Measurements from ENCODE around the gene HSD11B2.
A peak's percentile ranks its signal among the peaks of the same experiment; 100 is the strongest.

The HSD11B2 gene

DNA sequence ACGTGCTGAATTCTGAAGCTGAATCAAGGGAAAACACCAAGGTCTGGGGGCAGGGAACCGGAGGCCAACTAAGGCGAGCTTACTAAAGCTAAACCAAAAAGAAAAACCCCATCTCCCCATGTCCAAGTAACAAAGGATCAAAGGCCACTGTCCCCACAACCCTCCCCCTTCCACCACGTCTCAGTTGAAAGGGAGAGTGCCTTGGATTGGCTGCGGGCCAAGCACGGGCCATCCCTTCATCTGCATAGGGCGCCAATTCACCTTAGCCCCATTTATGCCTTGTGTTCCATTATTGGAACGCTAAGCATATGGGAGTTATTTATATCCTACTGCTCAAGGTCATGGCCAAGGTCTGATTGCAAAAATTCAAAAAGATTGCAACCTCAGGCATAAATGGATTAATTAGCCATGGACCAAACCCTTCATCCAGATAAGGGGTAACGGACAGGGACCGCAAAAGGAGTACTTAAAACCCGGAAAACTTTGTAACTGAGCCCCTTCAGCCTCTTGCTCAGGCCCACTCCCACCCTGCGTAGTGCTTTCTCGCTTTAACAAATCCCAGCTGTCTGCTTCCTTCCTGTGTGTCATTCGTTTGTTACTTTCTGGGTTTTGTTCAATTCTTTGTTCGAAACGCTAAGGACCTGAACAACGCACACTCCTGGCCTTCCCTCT is 50.8 kb downstream of the HSD11B2 start:
- peak; percentile 41 for DNase-seq

DNA sequence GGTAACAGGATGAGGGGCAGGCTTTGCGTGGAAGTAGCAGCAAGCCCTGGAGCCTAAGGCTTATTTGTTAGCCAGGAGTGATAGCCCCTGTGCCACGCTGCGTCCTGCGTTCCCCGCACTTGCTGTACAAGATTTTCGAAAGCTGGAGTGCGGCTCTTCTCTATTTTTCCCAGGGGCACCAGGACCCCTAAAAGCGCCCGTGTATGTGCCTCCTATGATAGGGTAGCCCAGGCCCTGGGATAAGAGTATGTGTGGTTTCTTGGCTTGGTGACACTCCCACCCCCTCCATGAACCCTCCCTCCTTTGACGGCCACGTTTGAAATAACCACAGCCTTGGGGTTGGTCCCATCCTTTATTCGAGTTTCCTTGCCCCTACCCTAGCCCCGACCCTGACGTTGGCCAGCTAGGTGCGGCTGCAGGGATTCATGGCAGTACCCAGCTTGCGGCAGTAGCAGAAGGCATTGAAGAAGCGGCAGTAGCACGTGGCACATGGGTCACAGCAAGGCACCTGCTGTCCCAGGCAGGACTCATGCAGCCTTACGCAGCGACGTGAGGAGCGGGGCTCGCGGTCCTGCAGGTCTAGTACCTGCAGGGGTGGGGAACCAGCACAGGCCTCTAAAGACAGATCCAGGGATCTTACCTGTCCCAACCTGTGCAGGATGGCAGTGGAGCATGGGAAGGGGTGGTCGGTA is 51.5 kb downstream of the HSD11B2 start:
- no peak for DNase-seq

- no peak for DNase-seq
These were observed 52.2 kb downstream of the HSD11B2 start, which contains the start of gene AGRP for GRCh38 chr16:67483150-67483549. TSS of gene AGRP (minus strand) at chr16:67483547. CDS start at chr16:67483398, 149 bp downstream.

DNA sequence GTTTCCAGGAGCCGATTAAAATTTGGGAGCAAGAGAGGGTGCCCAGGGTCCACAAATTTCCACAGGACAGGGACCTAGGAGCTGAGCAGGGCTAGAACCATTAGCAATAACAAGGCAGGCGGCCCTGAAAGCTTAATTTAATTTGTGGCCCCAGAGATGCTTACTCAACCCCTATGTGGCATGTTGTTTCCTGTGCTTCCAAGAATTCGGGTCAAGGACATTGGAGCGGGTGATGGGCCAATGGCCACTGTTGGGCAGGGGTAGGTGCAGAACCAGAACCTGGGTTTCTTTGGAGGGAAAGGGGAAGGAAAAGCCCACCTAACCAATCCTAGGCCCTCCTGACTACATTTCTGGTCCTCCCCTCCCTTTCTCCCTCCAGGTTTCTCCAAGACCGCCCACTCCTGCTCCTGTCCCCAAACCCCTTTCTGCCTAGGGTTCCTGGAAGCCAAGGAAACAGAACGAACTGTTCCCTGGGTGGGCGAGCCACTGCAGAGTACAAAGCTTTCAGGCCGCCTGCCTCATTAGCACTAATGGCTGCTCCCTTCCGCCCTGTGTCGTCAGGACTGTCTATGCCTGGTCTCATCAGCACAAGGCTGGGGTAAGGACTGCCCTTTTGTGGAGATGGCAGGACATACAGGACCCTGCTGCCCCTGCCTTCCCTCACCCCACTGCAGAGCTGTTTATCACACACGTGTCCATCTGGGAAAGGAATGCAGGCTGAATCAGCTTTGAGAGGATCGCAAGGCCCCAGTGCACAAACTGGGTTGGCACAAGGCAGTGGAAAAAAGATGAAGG is 53.0 kb downstream of the HSD11B2 start:
- no peak for DNase-seq

GRCh38 chr16:67486805-67487204 is 55.9 kb downstream of the HSD11B2 start:
- peak; percentile 26 for DNase-seq

All from CD4-positive, alpha-beta T cell treated with Interleukin-15 for 1 hour (primary cell).